ENCODE data around the gene PTPRN2.
"Not testable (repeated sequence)": the region's sequence is repeated elsewhere in the genome, so short reads cannot be mapped to it uniquely, and the experiment has no call there.

Gene PTPRN2

GRCh38 chr7:157896774-157897555 is 690.7 kb downstream of the PTPRN2 start:
- no peaks in the 10 kb centered on the region for H3K4me1 ChIP-seq (ENCODE audit: control insufficient read depth, insufficient read depth, low read length)
- no peak overlapping the region for H3K4me3 ChIP-seq (ENCODE audit: low read length)
- no peak overlapping the region for H3K9ac ChIP-seq (ENCODE audit: low read length)
- H3K27me3 ChIP-seq (ENCODE audit: control insufficient read depth, insufficient read depth, low read length): no peaks in the 10 kb centered on the region
- no peaks in the 10 kb centered on the region for H3K9me3 ChIP-seq (ENCODE audit: control insufficient read depth, low read length)
- no peaks in the 10 kb centered on the region for H3K36me3 ChIP-seq (ENCODE audit: control insufficient read depth, insufficient read depth, low read length)

GRCh38 chr7:157896376-157896675 is 691.3 kb downstream of the PTPRN2 start:
- H3K27me3 ChIP-seq (ENCODE audit: control insufficient read depth, insufficient read depth, low read length); H3K4me1 ChIP-seq (ENCODE audit: control insufficient read depth, insufficient read depth, low read length); H3K36me3 ChIP-seq (ENCODE audit: control insufficient read depth, insufficient read depth, low read length); H3K4me3 ChIP-seq (ENCODE audit: low read length); H3K9ac ChIP-seq (ENCODE audit: low read length); H3K9me3 ChIP-seq (ENCODE audit: control insufficient read depth, low read length): not testable (repeated sequence)

GRCh38 chr7:157895520-157896375 is 691.9 kb downstream of the PTPRN2 start:
- Histone ChIP-seq H3K36me3 (ENCODE audit: control insufficient read depth, insufficient read depth, low read length) (no peaks in the 10 kb centered on the region), H3K27me3 (ENCODE audit: control insufficient read depth, insufficient read depth, low read length) (no peaks in the 10 kb centered on the region), H3K4me3 (ENCODE audit: low read length) (no peak overlapping the region), H3K9me3 (ENCODE audit: control insufficient read depth, low read length) (no peaks in the 10 kb centered on the region), H3K4me1 (ENCODE audit: control insufficient read depth, insufficient read depth, low read length) (no peaks in the 10 kb centered on the region), H3K9ac (ENCODE audit: low read length) (no peak overlapping the region)

- H3K36me3 ChIP-seq (ENCODE audit: control insufficient read depth, insufficient read depth, low read length); H3K9ac ChIP-seq (ENCODE audit: low read length); H3K4me1 ChIP-seq (ENCODE audit: control insufficient read depth, insufficient read depth, low read length); H3K27me3 ChIP-seq (ENCODE audit: control insufficient read depth, insufficient read depth, low read length); H3K9me3 ChIP-seq (ENCODE audit: control insufficient read depth, low read length); H3K4me3 ChIP-seq (ENCODE audit: low read length): not testable (repeated sequence)
Observed at GRCh38 chr7:157895098-157895497, 692.5 kb downstream of the PTPRN2 start.

- no peaks in the 10 kb centered on the region for H3K36me3 ChIP-seq (ENCODE audit: control insufficient read depth, insufficient read depth, low read length)
- H3K27me3 ChIP-seq (ENCODE audit: control insufficient read depth, insufficient read depth, low read length): no peaks in the 10 kb centered on the region
- H3K4me1 ChIP-seq (ENCODE audit: control insufficient read depth, insufficient read depth, low read length): no peaks in the 10 kb centered on the region
- no peak overlapping the region for H3K9ac ChIP-seq (ENCODE audit: low read length)
- no peak overlapping the region for H3K4me3 ChIP-seq (ENCODE audit: low read length)
- no peaks in the 10 kb centered on the region for H3K9me3 ChIP-seq (ENCODE audit: control insufficient read depth, low read length)
Observed at GRCh38 chr7:157893535-157894044, 694.0 kb downstream of the PTPRN2 start.

- H3K9ac ChIP-seq (ENCODE audit: low read length): no peak overlapping the region
- H3K36me3 ChIP-seq (ENCODE audit: control insufficient read depth, insufficient read depth, low read length): no peaks in the 10 kb centered on the region
- H3K4me3 ChIP-seq (ENCODE audit: low read length): no peak overlapping the region
- H3K4me1 ChIP-seq (ENCODE audit: control insufficient read depth, insufficient read depth, low read length): no peaks in the 10 kb centered on the region
- H3K27me3 ChIP-seq (ENCODE audit: control insufficient read depth, insufficient read depth, low read length): no peaks in the 10 kb centered on the region
- no peaks in the 10 kb centered on the region for H3K9me3 ChIP-seq (ENCODE audit: control insufficient read depth, low read length)
Observed at GRCh38 chr7:157892751-157893523, 694.7 kb downstream of the PTPRN2 start.

GRCh38 chr7:157890921-157891401 is 696.7 kb downstream of the PTPRN2 start:
- H3K9me3 ChIP-seq (ENCODE audit: control insufficient read depth, low read length): no peaks in the 10 kb centered on the region
- H3K9ac ChIP-seq (ENCODE audit: low read length): no peak overlapping the region
- no peaks in the 10 kb centered on the region for H3K4me1 ChIP-seq (ENCODE audit: control insufficient read depth, insufficient read depth, low read length)
- no peaks in the 10 kb centered on the region for H3K27me3 ChIP-seq (ENCODE audit: control insufficient read depth, insufficient read depth, low read length)
- no peaks in the 10 kb centered on the region for H3K36me3 ChIP-seq (ENCODE audit: control insufficient read depth, insufficient read depth, low read length)
- H3K4me3 ChIP-seq (ENCODE audit: low read length): no peak overlapping the region

GRCh38 chr7:157889480-157889879 is 698.1 kb downstream of the PTPRN2 start:
- H3K9ac ChIP-seq (ENCODE audit: low read length): no peak overlapping the region
- no peaks in the 10 kb centered on the region for H3K4me1 ChIP-seq (ENCODE audit: control insufficient read depth, insufficient read depth, low read length)
- H3K36me3 ChIP-seq (ENCODE audit: control insufficient read depth, insufficient read depth, low read length): no peaks in the 10 kb centered on the region
- H3K27me3 ChIP-seq (ENCODE audit: control insufficient read depth, insufficient read depth, low read length): no peaks in the 10 kb centered on the region
- H3K4me3 ChIP-seq (ENCODE audit: low read length): no peak overlapping the region
- H3K9me3 ChIP-seq (ENCODE audit: control insufficient read depth, low read length): no peaks in the 10 kb centered on the region

- H3K4me3 ChIP-seq (ENCODE audit: low read length): no peak overlapping the region
- H3K27me3 ChIP-seq (ENCODE audit: control insufficient read depth, insufficient read depth, low read length): no peaks in the 10 kb centered on the region
- no peaks in the 10 kb centered on the region for H3K9me3 ChIP-seq (ENCODE audit: control insufficient read depth, low read length)
- no peaks in the 10 kb centered on the region for H3K36me3 ChIP-seq (ENCODE audit: control insufficient read depth, insufficient read depth, low read length)
- no peaks in the 10 kb centered on the region for H3K4me1 ChIP-seq (ENCODE audit: control insufficient read depth, insufficient read depth, low read length)
- H3K9ac ChIP-seq (ENCODE audit: low read length): no peak overlapping the region
Observed at GRCh38 chr7:157888579-157888978, 699.0 kb downstream of the PTPRN2 start.

GRCh38 chr7:157887400-157887799 is 700.2 kb downstream of the PTPRN2 start:
- H3K36me3 ChIP-seq (ENCODE audit: control insufficient read depth, insufficient read depth, low read length): no peaks in the 10 kb centered on the region
- H3K9ac ChIP-seq (ENCODE audit: low read length): no peak overlapping the region
- no peak overlapping the region for H3K4me3 ChIP-seq (ENCODE audit: low read length)
- H3K9me3 ChIP-seq (ENCODE audit: control insufficient read depth, low read length): no peaks in the 10 kb centered on the region
- H3K27me3 ChIP-seq (ENCODE audit: control insufficient read depth, insufficient read depth, low read length): no peaks in the 10 kb centered on the region
- H3K4me1 ChIP-seq (ENCODE audit: control insufficient read depth, insufficient read depth, low read length): no peaks in the 10 kb centered on the region

- H3K4me3 ChIP-seq (ENCODE audit: low read length): no peak overlapping the region
- H3K9me3 ChIP-seq (ENCODE audit: control insufficient read depth, low read length): no peaks in the 10 kb centered on the region
- no peaks in the 10 kb centered on the region for H3K27me3 ChIP-seq (ENCODE audit: control insufficient read depth, insufficient read depth, low read length)
- no peak overlapping the region for H3K9ac ChIP-seq (ENCODE audit: low read length)
- no peaks in the 10 kb centered on the region for H3K4me1 ChIP-seq (ENCODE audit: control insufficient read depth, insufficient read depth, low read length)
- H3K36me3 ChIP-seq (ENCODE audit: control insufficient read depth, insufficient read depth, low read length): no peaks in the 10 kb centered on the region
Observed at GRCh38 chr7:157886711-157887110, 700.9 kb downstream of the PTPRN2 start.

GRCh38 chr7:157886266-157886665 is 701.4 kb downstream of the PTPRN2 start:
- Histone ChIP-seq H3K9me3 (ENCODE audit: control insufficient read depth, low read length) (no peaks in the 10 kb centered on the region), H3K4me1 (ENCODE audit: control insufficient read depth, insufficient read depth, low read length) (no peaks in the 10 kb centered on the region), H3K27me3 (ENCODE audit: control insufficient read depth, insufficient read depth, low read length) (no peaks in the 10 kb centered on the region), H3K4me3 (ENCODE audit: low read length) (no peak overlapping the region), H3K9ac (ENCODE audit: low read length) (no peak overlapping the region), H3K36me3 (ENCODE audit: control insufficient read depth, insufficient read depth, low read length) (no peaks in the 10 kb centered on the region)

Data from mucosa of stomach (tissue), 1 donor.